OCI-LY3 (cell line): ENCODE data around the gene GRAMD1B.

Source experiments
- EZH2phosphoT487 ChIP-seq: fragments of 200-600 bp; shearing (Covaris generic); IDR thresholded peaks from 2 replicates; pipeline ENCODE4 v1.6.1; 2018; ENCODE audit warnings: antibody characterized with exemption, mixed run types, low read depth
- TF ChIP-seq, protein P1 (sequence below): fragments of 200-600, 300-600 bp; sonication (generic); IDR thresholded peaks from 2 replicates; pipeline ENCODE4 v1.5.1; 2014; ENCODE audit warnings: antibody characterized with exemption, low read length, low read depth

DNA sequence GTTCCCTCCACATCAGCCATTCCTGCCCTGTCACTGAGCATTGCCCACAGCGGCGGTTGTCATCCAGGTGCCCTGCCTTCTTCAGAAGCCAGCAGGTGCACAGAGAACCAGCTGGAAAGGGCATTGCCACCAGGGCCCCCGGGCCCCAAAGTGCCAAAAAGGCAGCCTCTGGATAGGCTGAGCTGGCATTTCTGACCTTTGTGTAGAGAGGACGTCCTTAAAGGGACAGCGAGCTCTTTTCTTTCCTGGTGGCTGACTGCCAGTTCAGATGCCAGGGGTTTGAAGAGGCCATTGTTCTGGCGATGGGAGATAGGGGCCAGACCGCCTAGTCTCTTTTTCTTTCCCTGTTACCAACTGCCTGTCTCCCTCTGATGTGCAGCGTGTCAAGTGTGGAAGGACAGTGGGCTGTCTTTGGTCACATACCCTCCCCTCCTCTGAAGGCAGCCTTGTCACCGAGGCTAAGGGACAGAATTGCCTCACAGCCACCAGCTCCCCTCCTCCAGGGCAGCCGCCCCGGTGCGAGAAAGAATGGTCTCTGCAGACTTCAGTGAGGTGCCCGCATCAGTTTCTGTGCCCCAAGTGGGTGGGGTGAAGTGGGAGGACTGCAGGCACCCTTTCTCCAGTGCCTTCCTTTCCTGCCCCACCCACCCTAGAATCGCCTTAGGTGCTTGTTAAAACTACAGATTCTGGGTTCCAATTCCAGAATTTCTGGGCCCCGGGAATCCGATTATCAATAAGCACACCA is 114.7 kb downstream of the GRAMD1B start:
- TF ChIP-seq, protein P1, sequence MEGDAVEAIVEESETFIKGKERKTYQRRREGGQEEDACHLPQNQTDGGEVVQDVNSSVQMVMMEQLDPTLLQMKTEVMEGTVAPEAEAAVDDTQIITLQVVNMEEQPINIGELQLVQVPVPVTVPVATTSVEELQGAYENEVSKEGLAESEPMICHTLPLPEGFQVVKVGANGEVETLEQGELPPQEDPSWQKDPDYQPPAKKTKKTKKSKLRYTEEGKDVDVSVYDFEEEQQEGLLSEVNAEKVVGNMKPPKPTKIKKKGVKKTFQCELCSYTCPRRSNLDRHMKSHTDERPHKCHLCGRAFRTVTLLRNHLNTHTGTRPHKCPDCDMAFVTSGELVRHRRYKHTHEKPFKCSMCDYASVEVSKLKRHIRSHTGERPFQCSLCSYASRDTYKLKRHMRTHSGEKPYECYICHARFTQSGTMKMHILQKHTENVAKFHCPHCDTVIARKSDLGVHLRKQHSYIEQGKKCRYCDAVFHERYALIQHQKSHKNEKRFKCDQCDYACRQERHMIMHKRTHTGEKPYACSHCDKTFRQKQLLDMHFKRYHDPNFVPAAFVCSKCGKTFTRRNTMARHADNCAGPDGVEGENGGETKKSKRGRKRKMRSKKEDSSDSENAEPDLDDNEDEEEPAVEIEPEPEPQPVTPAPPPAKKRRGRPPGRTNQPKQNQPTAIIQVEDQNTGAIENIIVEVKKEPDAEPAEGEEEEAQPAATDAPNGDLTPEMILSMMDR = no peak
- TF ChIP-seq EZH2phosphoT487 = no peak
